HepG2 (cell line): ENCODE results near the gene DNAJB2. TPM values are rescaled to one million over a fixed set of nuclear protein-coding genes. Genes with fewer than 3 reads are reported as not detected.

Experiments
- ATM ChIP-seq: fragments of 450-650 bp; IDR thresholded peaks from 2 replicates; pipeline ENCODE4 v1.7.1; 2017; ENCODE audit warnings: mild to moderate bottlenecking, borderline replicate concordance
- CHCHD3 ChIP-seq: sonication (generic); formaldehyde crosslinking; IDR thresholded peaks from 2 replicates; pipeline ENCODE4 v1.8.0; 2022; ENCODE audit warnings: mild to moderate bottlenecking, missing genetic modification reagents, moderate library complexity
- REL ChIP-seq: sonication (generic); formaldehyde crosslinking; conservative IDR thresholded peaks from 2 replicates; pipeline ENCODE4 v1.8.0; 2022; ENCODE audit warnings: mild to moderate bottlenecking, missing genetic modification reagents, moderate library complexity
- SMARCC2 ChIP-seq: fragments of 450-650 bp; IDR thresholded peaks from 2 replicates; pipeline ENCODE4 v1.6.1; 2017; ENCODE audit warnings: antibody characterized with exemption, mild to moderate bottlenecking
- SRSF9 ChIP-seq: fragments of 200-400 bp; formaldehyde crosslinking; IDR thresholded peaks from 2 replicates; pipeline ENCODE4 v1.6.1; 2018; ENCODE audit warnings: borderline replicate concordance, mild to moderate bottlenecking, low read depth, low read length; ENCODE audit not compliant: insufficient read depth, poor library complexity, severe bottlenecking
- SUZ12 ChIP-seq: fragments of 150-350 bp; IDR thresholded peaks from 2 replicates; pipeline ENCODE4 v1.6.1; 2014; ENCODE audit warnings: low read depth, low read length
- TARDBP ChIP-seq: sonication (generic); formaldehyde crosslinking; IDR thresholded peaks from 2 replicates; pipeline ENCODE4 v1.8.0; 2022; ENCODE audit warnings: mild to moderate bottlenecking, missing genetic modification reagents
- ZMYM2 ChIP-seq: sonication (generic); formaldehyde crosslinking; IDR thresholded peaks from 2 replicates; pipeline ENCODE4 v1.8.0; 2022; ENCODE audit warnings: mild to moderate bottlenecking, missing genetic modification reagents
- ZNF18 ChIP-seq: sonication (generic); formaldehyde crosslinking; IDR thresholded peaks from 2 replicates; pipeline ENCODE4 v1.8.0; 2022; ENCODE audit warnings: mild to moderate bottlenecking, missing genetic modification reagents; ENCODE audit not compliant: insufficient replicate concordance
- ZNF318 ChIP-seq: sonication (generic); formaldehyde crosslinking; IDR thresholded peaks from 2 replicates; pipeline ENCODE4 v1.4.0; 2020; ENCODE audit warnings: mild to moderate bottlenecking, missing genetic modification reagents
- ZNF615 ChIP-seq: sonication (generic); formaldehyde crosslinking; IDR thresholded peaks from 2 replicates; pipeline ENCODE4 v1.5.0; 2020; ENCODE audit warnings: mild to moderate bottlenecking, missing genetic modification reagents, borderline replicate concordance
- ZNF792 ChIP-seq: IDR thresholded peaks from 2 replicates; pipeline ENCODE4 v1.6.1; 2016
- polyA plus RNA-seq, 8 experiments: library from polyadenylated mRNA; depleted of rRNA in 3 of 8; stranded (reverse) in 7 of 8; unstranded in 1 of 8; fragments of >200 nt; fragmentation: Illumina TruSeq in 4 of 8; extraction: Trizol in 4 of 8; gene quantifications; 2 replicates each; pipeline versions ENCODE4 v1.2.1 to v1.2.3, GENCODE V29; 2011 to 2016; ENCODE audit warnings: low read depth in 4 of 8, missing spikeins in 1 of 8, mixed read lengths in 1 of 8; ENCODE audit not compliant: insufficient read depth in 1 of 8
- total RNA-seq, 5 experiments: library from RNA; depleted of rRNA; stranded (reverse); fragments of >200 nt; fragmentation: Illumina TruSeq; extraction: Trizol; gene quantifications; 2 replicates each; pipeline ENCODE4 v1.2.3, GENCODE V29; 2016; ENCODE audit warnings: low read depth in 1 of 5

Gene DNAJB2
- total and polyA plus RNA-seq, 2 of the 13 experiments (the other 11 are each of a cell fraction or from before 2014, with no cell fraction given) = 21.3 to 31.1 TPM

GRCh38 chr2:219279151-219279915 is at the start of gene DNAJB2 (continued):
- TF ChIP-seq ZMYM2 (CRISPR knock-in tag) (no peak), REL (CRISPR knock-in tag) (peak; percentile 89; the same call in 1 of the 2 replicates), ZNF615 (CRISPR knock-in tag) (no peak), ZNF318 (CRISPR knock-in tag) (no peak), SUZ12 (peak; percentile 29; the same call in 1 of the 2 replicates), CHCHD3 (no peak), ZNF18 (CRISPR knock-in tag) (peak; percentile 59), SRSF9 (no peak), ATM (no peak), TARDBP (CRISPR knock-in tag) (no peak; the same call in 1 of the 2 replicates), SMARCC2 (no peak), ZNF792 (CRISPR knock-in tag) (peak; percentile 80)
